ENCODE data around the gene TRAIP. TPM values are rescaled to one million over a fixed set of nuclear protein-coding genes. Genes with fewer than 3 reads are reported as not detected.

Gene TRAIP
- total RNA-seq, 1 donor from 2014 or later = 16.2 TPM

DNA sequence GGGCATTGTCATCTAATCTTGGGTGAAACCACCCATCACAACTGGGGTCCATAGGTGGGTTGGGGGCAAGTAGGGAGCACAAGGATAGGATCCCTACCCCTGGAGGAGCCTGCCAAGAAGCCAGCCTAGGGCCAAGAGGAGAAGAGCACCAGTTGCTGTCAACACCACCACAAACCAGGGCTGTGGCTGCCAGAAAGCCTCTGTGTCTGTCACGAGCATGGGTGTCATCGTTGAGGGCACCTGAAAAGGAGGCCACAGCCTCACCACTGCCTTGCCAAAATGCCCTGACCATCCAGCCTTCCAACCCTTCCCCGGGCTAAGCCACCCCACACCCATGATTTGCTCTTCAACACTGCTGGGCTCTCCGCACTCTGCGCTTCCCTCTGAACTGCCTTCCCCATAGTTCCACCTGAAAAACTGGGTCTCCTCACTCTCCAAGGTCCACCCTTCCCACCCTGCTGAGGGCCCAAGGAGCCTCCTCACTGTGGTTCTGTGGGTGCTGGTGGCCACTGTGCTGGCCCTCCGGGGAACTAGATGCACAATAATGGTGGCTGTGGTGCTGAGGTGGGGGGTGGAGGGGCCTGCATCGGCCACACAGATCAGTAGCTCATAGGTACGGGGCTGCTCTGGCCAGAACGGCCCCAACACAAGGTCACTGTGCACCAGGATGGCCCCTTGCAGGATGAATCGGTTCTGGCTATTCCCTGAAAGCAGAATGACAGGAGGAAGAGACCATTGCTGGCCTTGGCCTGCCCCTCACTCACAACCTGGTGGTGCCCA is 63.8 kb downstream of the TRAIP start:
- DNase-seq (ENCODE audit: low spot score, unreplicated experiment) = no peak
- H3K9me3 Mint-ChIP-seq (ENCODE audit: low read depth) = no peaks in the 10 kb centered on the region
- H3K4me3 Mint-ChIP-seq (ENCODE audit: low read depth) = no peak overlapping the region
- no peak overlapping the region for H3K27ac Mint-ChIP-seq
- H3K4me1 Mint-ChIP-seq (ENCODE audit: low read depth) = no peaks in the 10 kb centered on the region
- peaks cover 12% of the 10 kb centered on the region for H3K27me3 Mint-ChIP-seq
- TF ChIP-seq, protein P1, sequence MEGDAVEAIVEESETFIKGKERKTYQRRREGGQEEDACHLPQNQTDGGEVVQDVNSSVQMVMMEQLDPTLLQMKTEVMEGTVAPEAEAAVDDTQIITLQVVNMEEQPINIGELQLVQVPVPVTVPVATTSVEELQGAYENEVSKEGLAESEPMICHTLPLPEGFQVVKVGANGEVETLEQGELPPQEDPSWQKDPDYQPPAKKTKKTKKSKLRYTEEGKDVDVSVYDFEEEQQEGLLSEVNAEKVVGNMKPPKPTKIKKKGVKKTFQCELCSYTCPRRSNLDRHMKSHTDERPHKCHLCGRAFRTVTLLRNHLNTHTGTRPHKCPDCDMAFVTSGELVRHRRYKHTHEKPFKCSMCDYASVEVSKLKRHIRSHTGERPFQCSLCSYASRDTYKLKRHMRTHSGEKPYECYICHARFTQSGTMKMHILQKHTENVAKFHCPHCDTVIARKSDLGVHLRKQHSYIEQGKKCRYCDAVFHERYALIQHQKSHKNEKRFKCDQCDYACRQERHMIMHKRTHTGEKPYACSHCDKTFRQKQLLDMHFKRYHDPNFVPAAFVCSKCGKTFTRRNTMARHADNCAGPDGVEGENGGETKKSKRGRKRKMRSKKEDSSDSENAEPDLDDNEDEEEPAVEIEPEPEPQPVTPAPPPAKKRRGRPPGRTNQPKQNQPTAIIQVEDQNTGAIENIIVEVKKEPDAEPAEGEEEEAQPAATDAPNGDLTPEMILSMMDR (IDR thresholded peaks at IDR 0.05; ENCODE audit: unreplicated experiment) = no peak
- H3K36me3 Mint-ChIP-seq (ENCODE audit: insufficient read depth) = no peaks in the 10 kb centered on the region

DNA sequence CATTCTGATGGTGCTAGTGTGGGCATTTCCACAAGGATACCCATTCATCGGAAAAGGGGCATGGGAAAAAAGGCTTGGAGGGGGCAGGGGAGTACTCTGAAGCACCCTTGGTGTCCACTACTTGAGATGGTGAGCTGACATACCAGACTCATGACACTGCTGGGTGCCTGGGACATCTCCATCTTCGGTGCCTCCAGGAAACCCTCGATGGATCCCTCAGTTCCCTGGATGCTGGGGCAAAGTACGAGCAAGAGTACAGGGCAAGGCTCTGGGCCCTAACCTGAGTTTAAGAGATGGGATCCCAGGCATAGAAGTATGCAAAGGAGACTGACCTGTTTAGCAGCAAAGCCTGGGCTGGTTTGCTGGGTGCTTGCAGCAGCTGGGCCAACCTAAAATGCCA is 64.8 kb downstream of the TRAIP start:
- no peak overlapping the region for H3K27ac Mint-ChIP-seq
- TF ChIP-seq, protein P1 (IDR thresholded peaks at IDR 0.05; ENCODE audit: unreplicated experiment) = no peak
- DNase-seq (ENCODE audit: low spot score, unreplicated experiment) = no peak
- H3K4me1 Mint-ChIP-seq (ENCODE audit: low read depth) = no peaks in the 10 kb centered on the region
- peaks cover 7% of the 10 kb centered on the region for H3K27me3 Mint-ChIP-seq
- H3K4me3 Mint-ChIP-seq (ENCODE audit: low read depth) = no peak overlapping the region
- H3K9me3 Mint-ChIP-seq (ENCODE audit: low read depth) = no peaks in the 10 kb centered on the region
- no peaks in the 10 kb centered on the region for H3K36me3 Mint-ChIP-seq (ENCODE audit: insufficient read depth)

DNA sequence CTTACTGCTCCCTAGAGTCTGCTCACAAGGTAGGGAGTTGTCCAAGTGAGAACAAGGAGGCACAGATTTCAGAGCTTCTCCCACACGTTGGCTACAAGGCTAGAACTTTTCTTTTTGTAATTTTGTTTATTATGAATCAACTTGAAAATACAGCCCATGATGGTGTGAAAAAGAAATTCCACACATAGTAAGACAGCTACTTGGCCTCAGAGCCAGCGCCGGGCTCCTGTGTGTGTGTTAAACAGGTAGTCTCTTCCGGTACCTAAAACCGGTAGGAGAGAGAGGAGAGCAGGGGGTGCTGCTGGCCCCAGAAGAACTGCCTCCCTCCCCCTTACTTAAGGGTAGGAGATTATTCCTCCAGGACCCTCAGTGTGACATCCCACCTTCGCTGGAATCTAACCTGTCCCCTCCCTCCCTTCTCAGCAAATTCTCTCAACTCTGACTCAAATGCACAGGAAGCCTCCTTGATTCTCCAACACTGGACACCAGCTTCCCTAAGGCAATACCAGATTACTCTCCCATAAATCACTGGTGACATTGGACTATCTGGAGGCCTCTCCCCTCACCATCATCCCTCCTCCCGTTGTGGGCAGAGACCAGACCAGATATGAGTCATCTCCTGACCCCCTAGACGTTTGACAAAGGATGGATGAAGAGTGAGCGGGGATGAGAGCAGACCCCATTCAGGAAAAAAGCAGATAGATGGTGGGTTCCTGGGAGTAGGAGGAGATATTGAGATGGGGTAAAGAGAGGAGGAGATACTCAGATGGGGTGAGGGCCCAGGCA is 65.5 kb downstream of the TRAIP start:
- Mint-ChIP-seq H3K27me3 (peaks cover 7% of the 10 kb centered on the region), H3K4me3 (ENCODE audit: low read depth) (no peak overlapping the region), H3K9me3 (ENCODE audit: low read depth) (no peaks in the 10 kb centered on the region), H3K36me3 (ENCODE audit: insufficient read depth) (no peaks in the 10 kb centered on the region), H3K27ac (no peak overlapping the region), H3K4me1 (ENCODE audit: low read depth) (peaks cover under 1% of the 10 kb centered on the region)
- TF ChIP-seq, protein P1 (IDR thresholded peaks at IDR 0.05; ENCODE audit: unreplicated experiment) = no peak
- DNase-seq (ENCODE audit: low spot score, unreplicated experiment) = no peak

DNA sequence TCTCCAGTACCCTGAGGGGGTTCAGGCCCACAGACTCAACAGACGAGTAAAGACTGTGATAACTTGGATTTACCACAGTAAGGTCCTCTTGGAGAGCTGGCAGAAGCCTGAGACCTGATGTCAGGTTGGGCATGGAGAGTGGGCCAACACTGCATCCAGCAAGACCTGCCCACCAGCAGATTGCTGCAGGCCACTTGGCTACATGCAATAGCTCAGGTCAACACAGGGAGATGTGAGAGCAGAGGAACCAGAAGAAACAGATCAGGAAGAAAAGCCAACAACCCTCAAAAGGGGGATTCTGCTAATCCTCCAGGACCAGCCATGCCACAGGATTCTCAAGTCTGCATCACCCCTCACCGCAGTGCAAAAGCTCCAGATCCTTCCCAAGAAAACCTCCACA is 68.3 kb downstream of the TRAIP start:
- Mint-ChIP-seq H3K4me1 (ENCODE audit: low read depth) (peaks cover 8% of the 10 kb centered on the region), H3K27me3 (peaks cover 7% of the 10 kb centered on the region), H3K9me3 (ENCODE audit: low read depth) (no peaks in the 10 kb centered on the region), H3K4me3 (ENCODE audit: low read depth) (no peak overlapping the region), H3K27ac (no peak overlapping the region), H3K36me3 (ENCODE audit: insufficient read depth) (peaks cover 5% of the 10 kb centered on the region)
- TF ChIP-seq, protein P1 (IDR thresholded peaks at IDR 0.05; ENCODE audit: unreplicated experiment) = no peak
- DNase-seq (ENCODE audit: low spot score, unreplicated experiment) = no peak

DNA sequence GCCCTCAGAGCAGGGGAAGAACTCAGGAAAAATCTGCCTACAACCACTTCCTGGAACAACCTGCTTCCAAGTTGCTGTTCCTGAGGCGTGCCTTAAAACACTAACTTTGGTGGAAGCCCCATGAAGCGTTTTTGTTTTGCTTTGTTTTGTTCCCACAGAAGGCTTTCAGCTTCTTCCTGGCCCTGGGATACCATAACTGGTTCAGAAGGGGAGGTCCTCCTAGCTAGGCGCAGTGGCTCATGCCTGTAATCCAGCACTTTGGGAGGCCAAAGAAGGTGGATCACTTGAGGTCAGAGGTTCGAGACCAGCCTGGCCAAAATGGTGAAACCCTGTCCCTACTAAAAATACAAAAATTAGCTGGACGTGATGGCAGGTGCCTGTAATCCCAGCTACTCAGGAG is 68.8 kb downstream of the TRAIP start:
- H3K27ac Mint-ChIP-seq = no peak overlapping the region
- TF ChIP-seq, protein P1 (IDR thresholded peaks at IDR 0.05; ENCODE audit: unreplicated experiment) = no peak
- peaks cover 5% of the 10 kb centered on the region for H3K27me3 Mint-ChIP-seq
- DNase-seq (ENCODE audit: low spot score, unreplicated experiment) = no peak
- H3K4me1 Mint-ChIP-seq (ENCODE audit: low read depth) = peaks cover 8% of the 10 kb centered on the region
- H3K9me3 Mint-ChIP-seq (ENCODE audit: low read depth) = no peaks in the 10 kb centered on the region
- H3K4me3 Mint-ChIP-seq (ENCODE audit: low read depth) = no peak overlapping the region
- peaks cover 5% of the 10 kb centered on the region for H3K36me3 Mint-ChIP-seq (ENCODE audit: insufficient read depth)
